Prostate gland (tissue), 2 donors: ENCODE measurements around the gene OAT. TPM values are rescaled to one million over a fixed set of nuclear protein-coding genes. Genes with fewer than 3 reads are reported as not detected.

Experiments
- DNase-seq: peaks from one replicate; pipeline ENCODE4 v3.0.0-alpha.2; 2019; ENCODE audit warnings: low spot score
- H3K27ac ChIP-seq, 2 donors: fragments of 200-600 bp; sonication (generic); 2 replicates each; pipeline ENCODE4 v1.5.1; 2017 to 2019
- H3K27me3 ChIP-seq: fragments of 200-600 bp; sonication (generic); replicated peaks from 2 replicates; pipeline ENCODE4 v1.5.1; 2019; ENCODE audit not compliant: insufficient read depth
- H3K36me3 ChIP-seq, 2 donors: fragments of 200-600 bp; sonication (generic); 1 replicate in 1 of 2; 2 replicates in 1 of 2; pipeline versions ENCODE4 v1.5.1 to v1.8.1; 2017 to 2019
- H3K4me1 ChIP-seq: fragments of 200-600 bp; sonication (generic); replicated peaks from 2 replicates; pipeline ENCODE4 v1.5.1; 2019
- H3K4me3 ChIP-seq, 2 donors: fragments of 200-600 bp; sonication (generic); 2 replicates each; pipeline ENCODE4 v1.5.1; 2017 to 2019
- H3K9me3 ChIP-seq: fragments of 200-600 bp; sonication (generic); 2 replicates; pipeline ENCODE4 v1.5.1; 2017
- CTCF ChIP-seq, 4 experiments: fragments of 200-600 bp in 2 of 4; fragments of 450-650 bp in 2 of 4; sonication (generic) in 2 of 4; IDR thresholded peaks; 1 replicate in 3 of 4; 2 replicates in 1 of 4; pipeline ENCODE4 v1.5.1; 2016 to 2019; ENCODE audit warnings: antibody characterized with exemption in 4 of 4, mild to moderate bottlenecking in 2 of 4, moderate library complexity in 2 of 4
- POLR2A ChIP-seq: fragments of 450-650 bp; IDR thresholded peaks from one replicate; pipeline ENCODE4 v1.6.1; 2016; ENCODE audit warnings: antibody characterized with exemption, mild to moderate bottlenecking
- POLR2AphosphoS5 ChIP-seq: sonication (generic); formaldehyde crosslinking; IDR thresholded peaks from one replicate; pipeline ENCODE4 v1.6.1; 2017; ENCODE audit warnings: antibody characterized with exemption
- WGBS: methylation state at CpG from one replicate; pipeline ENCODE4 v1.1.5; 2018; 5-methylcytosine and 5-hydroxymethylcytosine counted together
- intact Hi-C: fragments of 100-400 bp; cut with DNase I; formaldehyde crosslinking; loops from one replicate; pipeline ENCODE4 v1.14.2; 2022
- total RNA-seq, 2 donors: library from RNA; depleted of rRNA; stranded (reverse); fragments of >200 nt; gene quantifications; one replicate each; pipeline ENCODE4 v1.1.0, GENCODE V29; 2016

The OAT gene
- total RNA-seq, 2 donors from 2014 or later: 86.3 to 139 TPM

GRCh38 chr10:124384591-124385190 lies 34.0 kb downstream of the OAT start:
- WGBS: 90% methylated on average over 7 of the region's 7 CpGs
- no peaks in the 10 kb centered on the region for H3K9me3 ChIP-seq
- H3K4me1 ChIP-seq: no peaks in the 10 kb centered on the region
- intact Hi-C loops: loop anchor here (5.0 to 10.0 kb wide), 2 partner anchors 290 to 802 kb away; partner anchors contain the start of gene CHST15
- no peak for DNase-seq
- no peak for TF ChIP-seq POLR2AphosphoS5
- no peak for TF ChIP-seq POLR2A
- no peak for TF ChIP-seq CTCF (IDR thresholded peaks at IDR 0.05)
- no peaks in the 10 kb centered on the region for H3K27me3 ChIP-seq
- H3K36me3 ChIP-seq: no peaks in the 10 kb centered on the region
- no peak overlapping the region for H3K4me3 ChIP-seq
- H3K27ac ChIP-seq: no peak overlapping the region

- no peaks in the 10 kb centered on the region for H3K27me3 ChIP-seq
- no peaks in the 10 kb centered on the region for H3K9me3 ChIP-seq
- TF ChIP-seq POLR2AphosphoS5: no peak
- TF ChIP-seq POLR2A: no peak
- TF ChIP-seq CTCF (IDR thresholded peaks at IDR 0.05): no peak
- DNase-seq: no peak
- no peaks in the 10 kb centered on the region for H3K36me3 ChIP-seq
- H3K27ac ChIP-seq: no peak overlapping the region
- H3K4me3 ChIP-seq: no peak overlapping the region
- no peaks in the 10 kb centered on the region for H3K4me1 ChIP-seq
- intact Hi-C loops: loop anchor here (10.0 kb wide), 1 partner anchor 289 kb away; the partner anchor contains the start of gene CHST15
- WGBS: 66% methylated on average over 4 of the region's 4 CpGs
Measured at GRCh38 chr10:124384172-124384571, 34.6 kb downstream of the OAT start.

- Histone ChIP-seq H3K4me3 (no peak overlapping the region), H3K27ac (no peak overlapping the region), H3K27me3 (no peaks in the 10 kb centered on the region), H3K9me3 (no peaks in the 10 kb centered on the region), H3K36me3 (no peaks in the 10 kb centered on the region), H3K4me1 (no peaks in the 10 kb centered on the region)
- TF ChIP-seq POLR2A (no peak), CTCF (IDR thresholded peaks at IDR 0.05) (no peak), POLR2AphosphoS5 (no peak)
- DNase-seq: no peak
- intact Hi-C loops: loop anchor here (10.0 kb wide), 1 partner anchor 289 kb away; the partner anchor contains the start of gene CHST15
- WGBS: 89% methylated on average over 6 of the region's 6 CpGs
Measured at GRCh38 chr10:124383496-124383895, 35.2 kb downstream of the OAT start.

- WGBS: 35% methylated on average over 19 of the region's 19 CpGs
- no peak overlapping the region for H3K27ac ChIP-seq
- no peaks in the 10 kb centered on the region for H3K9me3 ChIP-seq
- no peaks in the 10 kb centered on the region for H3K36me3 ChIP-seq
- no peak overlapping the region for H3K4me3 ChIP-seq
- no peaks in the 10 kb centered on the region for H3K4me1 ChIP-seq
- intact Hi-C loops: loop anchor here (10.0 kb wide), 1 partner anchor 286 kb away; the partner anchor contains the start of gene CHST15
- no peak for DNase-seq
- TF ChIP-seq POLR2AphosphoS5 (no peak), POLR2A (no peak), CTCF (IDR thresholded peaks at IDR 0.05) (no peak)
- no peaks in the 10 kb centered on the region for H3K27me3 ChIP-seq
Measured at GRCh38 chr10:124381011-124381611, 37.6 kb downstream of the OAT start.
